Brain microvascular endothelial cell (primary cell): ENCODE measurements around the gene RFXAP.
"Not testable (repeated sequence)": the region's sequence is repeated elsewhere in the genome, so short reads cannot be mapped to it uniquely, and the experiment has no call there.

Experiments
- DNase-seq: peaks from one replicate; pipeline ENCODE4 v3.0.0-alpha.2; 2020
- H3K27ac ChIP-seq: fragments of 250-450 bp; sonication (Bioruptor Pico); 2 replicates; pipeline ENCODE4 v1.5.1; 2020; ENCODE audit warnings: mild to moderate bottlenecking, moderate library complexity
- H3K27me3 ChIP-seq: fragments of 250-450 bp; sonication (Bioruptor Pico); replicated peaks from 2 replicates; pipeline ENCODE4 v1.5.1; 2020; ENCODE audit warnings: mild to moderate bottlenecking
- H3K36me3 ChIP-seq: fragments of 250-450 bp; sonication (Bioruptor Pico); replicated peaks from 2 replicates; pipeline ENCODE4 v1.5.1; 2020; ENCODE audit warnings: mild to moderate bottlenecking
- H3K4me3 ChIP-seq: 2 replicates; pipeline ENCODE4 v1.5.1; 2011; ENCODE audit warnings: low read depth, mild to moderate bottlenecking, control low read depth, low read length, moderate library complexity
- in situ Hi-C: cut with HindIII; loops from 2 replicates; pipeline ENCODE4 v1.10.0; 2017; ENCODE audit warnings: low sequenced_read_pairs, low pct_ligation_motif_present
- TF ChIP-seq, protein P1 (sequence below): IDR thresholded peaks from 2 replicates; pipeline ENCODE4 v1.5.1; 2011; ENCODE audit warnings: low read depth, mild to moderate bottlenecking, moderate library complexity, low read length, control low read depth, inconsistent platforms; ENCODE audit errors: missing control alignments

Gene RFXAP

GRCh38 chr13:36776175-36776574 is 42.8 kb upstream of the RFXAP start:
- TF ChIP-seq, protein P1, sequence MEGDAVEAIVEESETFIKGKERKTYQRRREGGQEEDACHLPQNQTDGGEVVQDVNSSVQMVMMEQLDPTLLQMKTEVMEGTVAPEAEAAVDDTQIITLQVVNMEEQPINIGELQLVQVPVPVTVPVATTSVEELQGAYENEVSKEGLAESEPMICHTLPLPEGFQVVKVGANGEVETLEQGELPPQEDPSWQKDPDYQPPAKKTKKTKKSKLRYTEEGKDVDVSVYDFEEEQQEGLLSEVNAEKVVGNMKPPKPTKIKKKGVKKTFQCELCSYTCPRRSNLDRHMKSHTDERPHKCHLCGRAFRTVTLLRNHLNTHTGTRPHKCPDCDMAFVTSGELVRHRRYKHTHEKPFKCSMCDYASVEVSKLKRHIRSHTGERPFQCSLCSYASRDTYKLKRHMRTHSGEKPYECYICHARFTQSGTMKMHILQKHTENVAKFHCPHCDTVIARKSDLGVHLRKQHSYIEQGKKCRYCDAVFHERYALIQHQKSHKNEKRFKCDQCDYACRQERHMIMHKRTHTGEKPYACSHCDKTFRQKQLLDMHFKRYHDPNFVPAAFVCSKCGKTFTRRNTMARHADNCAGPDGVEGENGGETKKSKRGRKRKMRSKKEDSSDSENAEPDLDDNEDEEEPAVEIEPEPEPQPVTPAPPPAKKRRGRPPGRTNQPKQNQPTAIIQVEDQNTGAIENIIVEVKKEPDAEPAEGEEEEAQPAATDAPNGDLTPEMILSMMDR = no peak
- H3K27me3 ChIP-seq = no peaks in the 10 kb centered on the region
- in situ Hi-C loops = no loop called here
- H3K36me3 ChIP-seq = no peaks in the 10 kb centered on the region
- no peak for DNase-seq
- H3K27ac ChIP-seq = no peak overlapping the region
- no peak overlapping the region for H3K4me3 ChIP-seq

GRCh38 chr13:36778083-36778671 is 40.8 kb upstream of the RFXAP start:
- Histone ChIP-seq H3K27ac (peak overlapping the region; percentile 48), H3K27me3 (no peaks in the 10 kb centered on the region), H3K36me3 (no peaks in the 10 kb centered on the region), H3K4me3 (peak overlapping the region; percentile 36)
- peak; percentile 72 for DNase-seq
- in situ Hi-C loops = no loop called here
- TF ChIP-seq, protein P1 = no peak

DNA sequence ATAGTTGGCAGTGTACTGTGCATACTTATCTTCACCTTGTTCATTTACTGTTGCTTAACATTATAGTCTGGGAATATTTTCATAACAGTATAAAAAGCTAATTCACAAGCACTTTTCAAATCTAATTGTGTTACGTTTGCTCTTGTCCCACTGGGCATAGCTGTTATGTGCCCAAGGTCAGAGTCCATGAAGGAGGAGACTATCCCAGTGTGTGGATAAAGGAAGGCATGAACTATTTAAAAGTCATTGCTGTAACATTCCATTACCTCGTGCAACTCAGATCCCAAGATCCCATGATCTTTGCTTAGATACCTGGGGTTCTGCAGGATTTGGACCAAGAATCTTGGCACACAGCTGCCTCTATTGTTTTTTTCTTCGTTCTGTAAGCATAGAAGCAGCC is 35.1 kb upstream of the RFXAP start:
- no peak overlapping the region for H3K4me3 ChIP-seq
- DNase-seq = no peak
- no peaks in the 10 kb centered on the region for H3K36me3 ChIP-seq
- TF ChIP-seq, protein P1 = no peak
- in situ Hi-C loops = no loop called here
- no peak overlapping the region for H3K27ac ChIP-seq
- no peaks in the 10 kb centered on the region for H3K27me3 ChIP-seq

GRCh38 chr13:36786175-36786574 is 32.8 kb upstream of the RFXAP start:
- DNase-seq, in situ Hi-C loops, H3K36me3 ChIP-seq, H3K27ac ChIP-seq, H3K27me3 ChIP-seq, H3K4me3 ChIP-seq: not testable (repeated sequence)

- DNase-seq = no peak
- no peak overlapping the region for H3K27ac ChIP-seq
- TF ChIP-seq, protein P1 = no peak
- in situ Hi-C loops = no loop called here
- no peak overlapping the region for H3K4me3 ChIP-seq
- no peaks in the 10 kb centered on the region for H3K27me3 ChIP-seq
- H3K36me3 ChIP-seq = no peaks in the 10 kb centered on the region
Measured at GRCh38 chr13:36787181-36787580, 31.8 kb upstream of the RFXAP start.

- no peak for DNase-seq
- no peak overlapping the region for H3K27ac ChIP-seq
- in situ Hi-C loops = no loop called here
Measured at GRCh38 chr13:36788276-36788675, 30.7 kb upstream of the RFXAP start.

More at GRCh38 chr13:36788276-36788675, 30.7 kb upstream of the RFXAP start:
- no peaks in the 10 kb centered on the region for H3K36me3 ChIP-seq
- TF ChIP-seq, protein P1 = no peak
- no peak overlapping the region for H3K4me3 ChIP-seq
- H3K27me3 ChIP-seq = no peaks in the 10 kb centered on the region
